GM23338 (cell line): ENCODE results near the gene PLCXD3. TPM values are rescaled to one million over a fixed set of nuclear protein-coding genes. Genes with fewer than 3 reads are reported as not detected.

Source experiments
- ATAC-seq: fragments of 200-7000 bp; cut with Tn5 transposase; 3 replicates; pipeline ENCODE4 v1.9.1; 2020
- DNase-seq: peaks from one replicate; pipeline ENCODE4 v3.0.0-alpha.2; 2015; ENCODE audit warnings: low spot score
- H2AFZ ChIP-seq: fragments of 200-600 bp; sonication (generic); 2 replicates; pipeline ENCODE4 v1.8.0; 2016; ENCODE audit warnings: antibody characterized with exemption, mild to moderate bottlenecking, moderate library complexity
- H3F3A ChIP-seq: fragments of 200-600 bp; sonication (generic); replicated peaks from 2 replicates; pipeline ENCODE4 v1.8.0; 2017; ENCODE audit warnings: antibody characterized with exemption, mixed run types, low read depth
- H3K27ac ChIP-seq: fragments of 200-600 bp; sonication (generic); 2 replicates; pipeline ENCODE4 v1.6.1; 2016; ENCODE audit warnings: low read depth
- H3K27me3 ChIP-seq: fragments of 200-600 bp; sonication (generic); 2 replicates; pipeline ENCODE4 v1.8.0; 2016; ENCODE audit warnings: mild to moderate bottlenecking, mixed run types, moderate library complexity; ENCODE audit not compliant: insufficient read depth
- H3K36me3 ChIP-seq: fragments of 200-600 bp; sonication (generic); 2 replicates; pipeline ENCODE4 v1.8.0; 2016; ENCODE audit warnings: mild to moderate bottlenecking; ENCODE audit not compliant: insufficient read depth
- H3K4me1 ChIP-seq: fragments of 200-600 bp; sonication (generic); 2 replicates; pipeline ENCODE4 v1.8.0; 2016; ENCODE audit warnings: mild to moderate bottlenecking, moderate library complexity; ENCODE audit not compliant: insufficient read depth
- H3K4me2 ChIP-seq: fragments of 200-600 bp; sonication (generic); 2 replicates; pipeline ENCODE4 v1.7.1; 2017; ENCODE audit warnings: mixed run types
- H3K4me3 ChIP-seq: fragments of 200-600 bp; sonication (generic); 2 replicates; pipeline ENCODE4 v1.6.1; 2016; ENCODE audit warnings: mixed run types
- H3K79me2 ChIP-seq: fragments of 200-600 bp; sonication (generic); replicated peaks from 2 replicates; pipeline ENCODE4 v1.8.0; 2017; ENCODE audit warnings: mild to moderate bottlenecking; ENCODE audit not compliant: insufficient read depth
- H3K9me2 ChIP-seq: fragments of 200-600 bp; sonication (generic); 2 replicates; pipeline ENCODE4 v1.8.0; 2017; ENCODE audit not compliant: insufficient read depth
- H4K20me1 ChIP-seq: fragments of 200-600 bp; sonication (generic); replicated peaks from 2 replicates; pipeline ENCODE4 v1.8.0; 2017; ENCODE audit warnings: mild to moderate bottlenecking; ENCODE audit not compliant: insufficient read depth
- H3K27ac Mint-ChIP-seq: 2 replicates; pipeline ENCODE4 v1.8.0; 2020; ENCODE audit warnings: inconsistent platforms, mild to moderate bottlenecking, moderate library complexity, mixed read lengths
- H3K27me3 Mint-ChIP-seq: 3 replicates; pipeline ENCODE4 v1.8.0; 2022; ENCODE audit warnings: low read depth, mild to moderate bottlenecking, moderate library complexity, mixed read lengths, inconsistent platforms; ENCODE audit not compliant: insufficient read depth, poor library complexity
- H3K36me3 Mint-ChIP-seq: 3 replicates; pipeline ENCODE4 v1.8.0; 2021; ENCODE audit warnings: low read depth, mild to moderate bottlenecking, inconsistent platforms, moderate library complexity, mixed read lengths
- H3K4me1 Mint-ChIP-seq: 3 replicates; pipeline ENCODE4 v1.8.0; 2020; ENCODE audit warnings: mild to moderate bottlenecking, inconsistent platforms, mixed read lengths
- H3K4me3 Mint-ChIP-seq: 3 replicates; pipeline ENCODE4 v1.8.0; 2021; ENCODE audit warnings: moderate library complexity, mild to moderate bottlenecking, inconsistent platforms, mixed read lengths
- H3K9me3 Mint-ChIP-seq: 3 replicates; pipeline ENCODE4 v1.8.0; 2020; ENCODE audit warnings: moderate library complexity, mild to moderate bottlenecking, inconsistent platforms, mixed read lengths
- CREB1 ChIP-seq: fragments of 250-450 bp; sonication (Bioruptor Pico); IDR thresholded peaks from 2 replicates; pipeline ENCODE4 v1.5.0; 2020; ENCODE audit warnings: low read depth, mild to moderate bottlenecking, moderate library complexity
- EZH2phosphoT487 ChIP-seq: fragments of 200-600 bp; sonication (generic); IDR thresholded peaks from one replicate; pipeline ENCODE4 v1.8.1; 2018; ENCODE audit warnings: antibody characterized with exemption; ENCODE audit not compliant: unreplicated experiment
- NANOG ChIP-seq: IDR thresholded peaks from 2 replicates; pipeline ENCODE4 v1.6.1; 2016; ENCODE audit warnings: antibody characterized with exemption, borderline replicate concordance
- ZNF114 ChIP-seq: fragments of 250-450 bp; sonication (Bioruptor Pico); IDR thresholded peaks from 2 replicates; pipeline ENCODE4 v1.5.0; 2020; ENCODE audit warnings: mild to moderate bottlenecking, moderate library complexity
- ZNF331 ChIP-seq: fragments of 250-450 bp; sonication (Bioruptor Pico); IDR thresholded peaks from 2 replicates; pipeline ENCODE4 v1.5.0; 2020; ENCODE audit warnings: low read depth, mild to moderate bottlenecking, moderate library complexity
- polyA plus RNA-seq: library from polyadenylated mRNA; unstranded; fragments of >200 nt; fragmentation: Nextera tagmentation; extraction: Ambion mirVana; gene quantifications from 2 replicates; pipeline ENCODE4 v1.2.1, GENCODE V29; 2016
- total RNA-seq: library from RNA; depleted of rRNA; stranded (reverse); fragments of >200 nt; shearing (Covaris generic); gene quantifications from 2 replicates; pipeline ENCODE4 v1.2.3, GENCODE V29; 2014
- TF ChIP-seq, protein P1 (sequence below), 2 experiments: fragments of 200-600 bp in 1 of 2; sonication (generic) in 1 of 2; conservative IDR thresholded peaks; 2 replicates each; pipeline versions ENCODE4 v1.5.1 to v1.6.1; 2016 to 2017; ENCODE audit warnings: antibody characterized with exemption in 2 of 2, low read depth in 2 of 2, mild to moderate bottlenecking in 2 of 2, moderate library complexity in 1 of 2
- TF ChIP-seq, protein P2 (sequence below): fragments of 250-450 bp; sonication (Bioruptor Pico); IDR thresholded peaks from 2 replicates; pipeline ENCODE4 v1.5.0; 2020; ENCODE audit warnings: mild to moderate bottlenecking, moderate library complexity
- TF ChIP-seq, protein P3 (sequence below): IDR thresholded peaks from one replicate; pipeline ENCODE4 v1.6.1; 2018; ENCODE audit warnings: antibody characterized with exemption; ENCODE audit not compliant: unreplicated experiment

PLCXD3 gene
- total and polyA plus RNA-seq, 2 experiments from 2014 or later: 0.03 TPM

DNA sequence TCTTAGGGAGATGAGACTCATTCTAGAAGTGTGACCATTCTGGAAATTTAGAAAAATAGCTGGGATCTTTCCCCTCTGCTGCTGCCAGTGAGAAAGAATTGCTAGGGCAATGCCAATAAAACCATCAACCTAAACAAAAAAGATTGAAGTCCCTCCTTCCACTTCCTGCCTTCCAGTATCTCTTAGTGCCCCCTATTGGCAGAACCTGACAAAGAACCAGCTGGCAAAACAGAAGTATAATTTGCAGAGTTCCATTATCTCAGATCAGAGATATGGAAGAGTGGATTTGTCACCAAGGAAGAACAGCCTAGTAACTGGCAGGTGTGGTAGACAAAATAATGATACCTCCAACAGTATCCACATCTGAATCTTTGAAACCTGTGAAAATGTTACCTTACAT, 13.8 kb upstream of the PLCXD3 start:
- no peak overlapping the region for H3K27ac Mint-ChIP-seq
- H3K4me3 Mint-ChIP-seq: no peak overlapping the region
- Histone ChIP-seq H3K36me3 (no peaks in the 10 kb centered on the region), H2AFZ (peak overlapping the region; percentile 79; the same call in 1 of the 2 replicates), H3F3A (no peaks in the 10 kb centered on the region), H3K4me2 (no peak overlapping the region), H3K79me2 (no peaks in the 10 kb centered on the region), H3K27ac (no peak overlapping the region), H3K27me3 (no peaks in the 10 kb centered on the region), H3K4me1 (no peaks in the 10 kb centered on the region), H4K20me1 (no peaks in the 10 kb centered on the region), H3K9me2 (no peaks in the 10 kb centered on the region), H3K4me3 (no peak overlapping the region)
- H3K27me3 Mint-ChIP-seq: no peaks in the 10 kb centered on the region
- H3K4me1 Mint-ChIP-seq: peaks cover 8% of the 10 kb centered on the region; the same call in 2 of the 3 replicates
- TF ChIP-seq ZNF331 (CRISPR knock-in tag): no peak
- TF ChIP-seq, protein P1, sequence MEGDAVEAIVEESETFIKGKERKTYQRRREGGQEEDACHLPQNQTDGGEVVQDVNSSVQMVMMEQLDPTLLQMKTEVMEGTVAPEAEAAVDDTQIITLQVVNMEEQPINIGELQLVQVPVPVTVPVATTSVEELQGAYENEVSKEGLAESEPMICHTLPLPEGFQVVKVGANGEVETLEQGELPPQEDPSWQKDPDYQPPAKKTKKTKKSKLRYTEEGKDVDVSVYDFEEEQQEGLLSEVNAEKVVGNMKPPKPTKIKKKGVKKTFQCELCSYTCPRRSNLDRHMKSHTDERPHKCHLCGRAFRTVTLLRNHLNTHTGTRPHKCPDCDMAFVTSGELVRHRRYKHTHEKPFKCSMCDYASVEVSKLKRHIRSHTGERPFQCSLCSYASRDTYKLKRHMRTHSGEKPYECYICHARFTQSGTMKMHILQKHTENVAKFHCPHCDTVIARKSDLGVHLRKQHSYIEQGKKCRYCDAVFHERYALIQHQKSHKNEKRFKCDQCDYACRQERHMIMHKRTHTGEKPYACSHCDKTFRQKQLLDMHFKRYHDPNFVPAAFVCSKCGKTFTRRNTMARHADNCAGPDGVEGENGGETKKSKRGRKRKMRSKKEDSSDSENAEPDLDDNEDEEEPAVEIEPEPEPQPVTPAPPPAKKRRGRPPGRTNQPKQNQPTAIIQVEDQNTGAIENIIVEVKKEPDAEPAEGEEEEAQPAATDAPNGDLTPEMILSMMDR (conservative IDR thresholded peaks at IDR 0.05; ENCODE audit: low read depth in 2 of 2): peak; percentile 78 to 90
- H3K9me3 Mint-ChIP-seq: peaks cover 4% of the 10 kb centered on the region; the same call in 1 of the 3 replicates
- peak; percentile 83 for DNase-seq
- peak; percentile 57; the same call in 2 of the 3 replicates for ATAC-seq
- no peaks in the 10 kb centered on the region for H3K36me3 Mint-ChIP-seq

DNA sequence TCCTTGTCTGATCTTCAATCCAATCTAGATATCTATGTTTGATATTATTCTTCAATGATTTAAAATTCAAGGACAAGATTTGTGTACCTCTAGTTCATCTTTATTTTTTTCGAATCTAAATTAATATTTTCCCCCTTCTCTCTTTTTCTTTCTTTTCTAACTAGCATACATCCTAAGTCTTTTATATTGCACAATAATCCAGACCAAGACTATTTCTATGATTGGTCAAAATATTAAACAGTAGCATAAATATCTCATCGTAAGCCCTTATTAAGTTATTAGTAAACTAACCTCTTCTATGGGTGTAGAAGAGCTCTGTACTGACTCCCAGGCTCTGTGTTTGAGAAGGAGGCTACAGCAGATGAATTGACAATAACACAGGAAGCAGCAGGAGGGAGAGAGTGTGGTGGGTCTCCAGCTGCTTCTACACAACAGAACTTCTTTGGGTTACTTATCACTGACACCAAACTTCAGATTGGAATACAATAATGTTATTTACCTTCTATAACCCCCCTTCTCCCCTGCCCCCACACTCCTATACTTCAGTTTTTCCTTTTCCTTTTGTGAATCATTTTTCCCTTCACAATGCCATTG, 11.9 kb upstream of the PLCXD3 start:
- no peaks in the 10 kb centered on the region for H3K27me3 Mint-ChIP-seq
- Histone ChIP-seq H3K36me3 (no peaks in the 10 kb centered on the region), H3K4me2 (no peak overlapping the region), H3K4me1 (no peaks in the 10 kb centered on the region), H3K27ac (no peak overlapping the region), H3K4me3 (no peak overlapping the region), H3K27me3 (no peaks in the 10 kb centered on the region), H4K20me1 (no peaks in the 10 kb centered on the region), H3K79me2 (no peaks in the 10 kb centered on the region), H3K9me2 (no peaks in the 10 kb centered on the region), H3F3A (no peaks in the 10 kb centered on the region), H2AFZ (no peak overlapping the region)
- DNase-seq (peak; percentile 5), ATAC-seq (peak; percentile 77)
- H3K4me3 Mint-ChIP-seq: no peak overlapping the region
- H3K4me1 Mint-ChIP-seq: peaks cover 8% of the 10 kb centered on the region; the same call in 2 of the 3 replicates
- H3K36me3 Mint-ChIP-seq: no peaks in the 10 kb centered on the region
- no peaks in the 10 kb centered on the region for H3K9me3 Mint-ChIP-seq
- H3K27ac Mint-ChIP-seq: peak overlapping the region; percentile 42; the same call in 1 of the 2 replicates
- TF ChIP-seq, protein P2, sequence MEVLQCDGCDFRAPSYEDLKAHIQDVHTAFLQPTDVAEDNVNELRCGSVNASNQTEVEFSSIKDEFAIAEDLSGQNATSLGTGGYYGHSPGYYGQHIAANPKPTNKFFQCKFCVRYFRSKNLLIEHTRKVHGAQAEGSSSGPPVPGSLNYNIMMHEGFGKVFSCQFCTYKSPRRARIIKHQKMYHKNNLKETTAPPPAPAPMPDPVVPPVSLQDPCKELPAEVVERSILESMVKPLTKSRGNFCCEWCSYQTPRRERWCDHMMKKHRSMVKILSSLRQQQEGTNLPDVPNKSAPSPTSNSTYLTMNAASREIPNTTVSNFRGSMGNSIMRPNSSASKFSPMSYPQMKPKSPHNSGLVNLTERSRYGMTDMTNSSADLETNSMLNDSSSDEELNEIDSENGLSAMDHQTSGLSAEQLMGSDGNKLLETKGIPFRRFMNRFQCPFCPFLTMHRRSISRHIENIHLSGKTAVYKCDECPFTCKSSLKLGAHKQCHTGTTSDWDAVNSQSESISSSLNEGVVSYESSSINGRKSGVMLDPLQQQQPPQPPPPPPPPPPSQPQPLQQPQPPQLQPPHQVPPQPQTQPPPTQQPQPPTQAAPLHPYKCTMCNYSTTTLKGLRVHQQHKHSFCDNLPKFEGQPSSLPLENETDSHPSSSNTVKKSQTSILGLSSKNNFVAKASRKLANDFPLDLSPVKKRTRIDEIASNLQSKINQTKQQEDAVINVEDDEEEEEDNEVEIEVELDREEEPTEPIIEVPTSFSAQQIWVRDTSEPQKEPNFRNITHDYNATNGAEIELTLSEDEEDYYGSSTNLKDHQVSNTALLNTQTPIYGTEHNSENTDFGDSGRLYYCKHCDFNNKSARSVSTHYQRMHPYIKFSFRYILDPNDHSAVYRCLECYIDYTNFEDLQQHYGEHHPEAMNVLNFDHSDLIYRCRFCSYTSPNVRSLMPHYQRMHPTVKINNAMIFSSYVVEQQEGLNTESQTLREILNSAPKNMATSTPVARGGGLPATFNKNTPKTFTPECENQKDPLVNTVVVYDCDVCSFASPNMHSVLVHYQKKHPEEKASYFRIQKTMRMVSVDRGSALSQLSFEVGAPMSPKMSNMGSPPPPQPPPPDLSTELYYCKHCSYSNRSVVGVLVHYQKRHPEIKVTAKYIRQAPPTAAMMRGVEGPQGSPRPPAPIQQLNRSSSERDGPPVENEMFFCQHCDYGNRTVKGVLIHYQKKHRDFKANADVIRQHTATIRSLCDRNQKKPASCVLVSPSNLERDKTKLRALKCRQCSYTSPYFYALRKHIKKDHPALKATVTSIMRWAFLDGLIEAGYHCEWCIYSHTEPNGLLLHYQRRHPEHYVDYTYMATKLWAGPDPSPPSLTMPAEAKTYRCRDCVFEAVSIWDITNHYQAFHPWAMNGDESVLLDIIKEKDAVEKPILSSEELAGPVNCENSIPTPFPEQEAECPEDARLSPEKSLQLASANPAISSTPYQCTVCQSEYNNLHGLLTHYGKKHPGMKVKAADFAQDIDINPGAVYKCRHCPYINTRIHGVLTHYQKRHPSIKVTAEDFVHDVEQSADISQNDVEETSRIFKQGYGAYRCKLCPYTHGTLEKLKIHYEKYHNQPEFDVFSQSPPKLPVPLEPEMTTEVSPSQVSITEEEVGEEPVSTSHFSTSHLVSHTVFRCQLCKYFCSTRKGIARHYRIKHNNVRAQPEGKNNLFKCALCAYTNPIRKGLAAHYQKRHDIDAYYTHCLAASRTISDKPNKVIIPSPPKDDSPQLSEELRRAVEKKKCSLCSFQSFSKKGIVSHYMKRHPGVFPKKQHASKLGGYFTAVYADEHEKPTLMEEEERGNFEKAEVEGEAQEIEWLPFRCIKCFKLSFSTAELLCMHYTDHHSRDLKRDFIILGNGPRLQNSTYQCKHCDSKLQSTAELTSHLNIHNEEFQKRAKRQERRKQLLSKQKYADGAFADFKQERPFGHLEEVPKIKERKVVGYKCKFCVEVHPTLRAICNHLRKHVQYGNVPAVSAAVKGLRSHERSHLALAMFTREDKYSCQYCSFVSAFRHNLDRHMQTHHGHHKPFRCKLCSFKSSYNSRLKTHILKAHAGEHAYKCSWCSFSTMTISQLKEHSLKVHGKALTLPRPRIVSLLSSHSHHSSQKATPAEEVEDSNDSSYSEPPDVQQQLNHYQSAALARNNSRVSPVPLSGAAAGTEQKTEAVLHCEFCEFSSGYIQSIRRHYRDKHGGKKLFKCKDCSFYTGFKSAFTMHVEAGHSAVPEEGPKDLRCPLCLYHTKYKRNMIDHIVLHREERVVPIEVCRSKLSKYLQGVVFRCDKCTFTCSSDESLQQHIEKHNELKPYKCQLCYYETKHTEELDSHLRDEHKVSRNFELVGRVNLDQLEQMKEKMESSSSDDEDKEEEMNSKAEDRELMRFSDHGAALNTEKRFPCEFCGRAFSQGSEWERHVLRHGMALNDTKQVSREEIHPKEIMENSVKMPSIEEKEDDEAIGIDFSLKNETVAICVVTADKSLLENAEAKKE: no peak
- TF ChIP-seq ZNF114 (CRISPR knock-in tag): no peak
- TF ChIP-seq, protein P3, sequence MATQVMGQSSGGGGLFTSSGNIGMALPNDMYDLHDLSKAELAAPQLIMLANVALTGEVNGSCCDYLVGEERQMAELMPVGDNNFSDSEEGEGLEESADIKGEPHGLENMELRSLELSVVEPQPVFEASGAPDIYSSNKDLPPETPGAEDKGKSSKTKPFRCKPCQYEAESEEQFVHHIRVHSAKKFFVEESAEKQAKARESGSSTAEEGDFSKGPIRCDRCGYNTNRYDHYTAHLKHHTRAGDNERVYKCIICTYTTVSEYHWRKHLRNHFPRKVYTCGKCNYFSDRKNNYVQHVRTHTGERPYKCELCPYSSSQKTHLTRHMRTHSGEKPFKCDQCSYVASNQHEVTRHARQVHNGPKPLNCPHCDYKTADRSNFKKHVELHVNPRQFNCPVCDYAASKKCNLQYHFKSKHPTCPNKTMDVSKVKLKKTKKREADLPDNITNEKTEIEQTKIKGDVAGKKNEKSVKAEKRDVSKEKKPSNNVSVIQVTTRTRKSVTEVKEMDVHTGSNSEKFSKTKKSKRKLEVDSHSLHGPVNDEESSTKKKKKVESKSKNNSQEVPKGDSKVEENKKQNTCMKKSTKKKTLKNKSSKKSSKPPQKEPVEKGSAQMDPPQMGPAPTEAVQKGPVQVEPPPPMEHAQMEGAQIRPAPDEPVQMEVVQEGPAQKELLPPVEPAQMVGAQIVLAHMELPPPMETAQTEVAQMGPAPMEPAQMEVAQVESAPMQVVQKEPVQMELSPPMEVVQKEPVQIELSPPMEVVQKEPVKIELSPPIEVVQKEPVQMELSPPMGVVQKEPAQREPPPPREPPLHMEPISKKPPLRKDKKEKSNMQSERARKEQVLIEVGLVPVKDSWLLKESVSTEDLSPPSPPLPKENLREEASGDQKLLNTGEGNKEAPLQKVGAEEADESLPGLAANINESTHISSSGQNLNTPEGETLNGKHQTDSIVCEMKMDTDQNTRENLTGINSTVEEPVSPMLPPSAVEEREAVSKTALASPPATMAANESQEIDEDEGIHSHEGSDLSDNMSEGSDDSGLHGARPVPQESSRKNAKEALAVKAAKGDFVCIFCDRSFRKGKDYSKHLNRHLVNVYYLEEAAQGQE: no peak
- TF ChIP-seq NANOG: no peak
- no peak for TF ChIP-seq CREB1 (CRISPR knock-in tag)
- TF ChIP-seq EZH2phosphoT487: no peak
